HS-5 (cell line): ENCODE measurements around the gene QSER1.
"Not testable (repeated sequence)": the region's sequence is repeated elsewhere in the genome, so short reads cannot be mapped to it uniquely, and the experiment has no call there.

Experiments used
- DNase-seq: peaks from one replicate; pipeline ENCODE4 v3.0.0-alpha.2; 2012; ENCODE audit warnings: low read depth

QSER1 gene

DNA sequence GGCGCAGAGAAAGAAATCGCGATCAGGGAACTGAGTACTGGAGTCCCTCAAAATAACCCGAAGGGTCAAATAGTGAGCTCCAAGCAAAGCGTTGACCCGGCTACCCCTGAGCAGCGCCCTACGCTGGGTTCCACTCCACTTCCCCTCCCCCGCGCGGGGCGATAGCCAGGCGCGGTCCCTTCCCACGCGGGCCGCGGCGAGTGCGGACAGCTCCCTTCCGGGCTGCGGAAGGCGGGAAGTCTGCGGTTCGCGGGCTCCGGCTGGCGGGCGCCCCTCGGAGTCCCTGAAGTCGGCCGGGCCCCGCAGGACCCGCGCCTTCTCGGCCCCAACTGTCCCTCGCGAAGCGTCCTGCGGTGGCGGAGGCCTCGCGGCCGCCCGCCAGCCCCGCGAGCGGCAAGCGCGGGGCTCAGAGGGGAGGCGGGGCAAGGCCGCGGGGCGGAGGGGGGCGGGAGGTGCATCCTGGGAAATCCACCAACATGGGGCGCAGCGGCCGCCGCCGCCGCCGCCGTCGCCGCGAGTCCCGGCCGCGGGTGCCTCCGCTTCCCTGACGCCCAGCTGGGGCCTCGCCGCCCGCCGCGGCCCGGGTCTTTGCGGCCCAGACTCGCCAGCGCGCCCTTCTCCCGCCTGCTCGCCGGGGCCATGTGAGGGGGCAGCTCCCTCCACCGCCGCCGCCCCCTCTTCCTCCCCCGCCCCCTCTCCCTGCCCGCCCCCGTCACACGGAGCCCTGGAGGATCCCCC lies at the start of gene QSER1:
TSS of gene QSER1 (plus strand) at position 457 of the 738 bp plus-strand sequence. CDS start 315 bp downstream, outside the sequence.
- DNase-seq, result no peak

DNA sequence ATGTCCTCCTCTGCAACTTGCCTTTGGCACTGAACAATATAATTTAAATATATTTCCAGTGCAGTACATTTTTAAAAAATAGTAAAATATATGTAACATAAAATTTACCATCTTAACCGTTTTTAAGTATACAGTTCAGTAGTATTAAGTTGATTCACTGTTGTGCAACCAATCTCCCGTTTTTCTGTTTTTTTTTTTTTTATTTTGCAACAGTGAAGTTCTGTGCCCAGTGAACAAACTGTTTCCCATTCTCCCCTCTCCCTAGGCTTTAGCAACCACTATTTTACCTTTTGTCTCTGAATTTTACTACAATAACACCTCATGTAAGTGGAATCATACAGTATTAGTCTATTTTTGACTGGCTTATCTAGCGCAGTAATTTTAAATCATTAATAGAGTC lies 49.1 kb upstream of the QSER1 start:
- DNase-seq, result no peak

DNA sequence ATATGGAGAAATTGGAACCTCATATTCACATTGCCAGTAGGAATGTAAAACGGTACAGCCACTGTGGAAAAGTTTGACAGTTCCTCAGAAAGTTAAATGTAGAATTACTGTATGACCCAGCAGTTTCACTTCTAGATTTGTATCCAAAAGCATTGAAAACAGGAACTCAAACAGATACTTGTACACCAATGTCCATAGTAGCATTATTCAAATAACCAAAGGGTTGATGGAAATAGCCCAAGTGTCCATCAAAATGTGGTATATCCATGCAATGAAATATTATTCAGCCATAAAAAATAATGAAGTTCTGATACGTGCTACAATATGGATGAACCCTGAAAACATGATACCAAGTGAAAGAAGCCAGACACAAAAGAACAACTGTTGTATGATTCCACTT lies 45.1 kb upstream of the QSER1 start:
- DNase-seq, result no peak

DNA sequence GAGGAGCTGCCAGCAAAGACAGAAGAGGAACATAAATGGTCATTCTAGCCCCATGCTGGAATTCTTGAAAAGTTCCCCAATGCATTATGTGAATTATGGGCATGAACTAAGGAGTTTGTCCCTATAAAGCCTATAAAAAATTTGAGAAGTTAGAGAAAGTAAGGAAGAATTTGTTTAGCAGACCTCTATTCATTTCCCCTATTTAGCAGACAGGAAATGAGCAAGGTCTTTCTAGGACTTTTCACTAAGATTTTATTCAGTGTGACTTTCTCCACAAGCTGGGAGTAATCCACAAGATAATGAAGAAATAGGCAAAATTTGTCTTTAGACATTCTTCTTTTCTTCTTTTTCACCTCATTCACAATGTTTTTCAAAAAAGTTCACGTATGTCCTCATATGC lies 42.9 kb upstream of the QSER1 start:
- no peak for DNase-seq

- DNase-seq, result no peak
These were observed 41.4 kb upstream of the QSER1 start for GRCh38 chr11:32851251-32851650.

DNA sequence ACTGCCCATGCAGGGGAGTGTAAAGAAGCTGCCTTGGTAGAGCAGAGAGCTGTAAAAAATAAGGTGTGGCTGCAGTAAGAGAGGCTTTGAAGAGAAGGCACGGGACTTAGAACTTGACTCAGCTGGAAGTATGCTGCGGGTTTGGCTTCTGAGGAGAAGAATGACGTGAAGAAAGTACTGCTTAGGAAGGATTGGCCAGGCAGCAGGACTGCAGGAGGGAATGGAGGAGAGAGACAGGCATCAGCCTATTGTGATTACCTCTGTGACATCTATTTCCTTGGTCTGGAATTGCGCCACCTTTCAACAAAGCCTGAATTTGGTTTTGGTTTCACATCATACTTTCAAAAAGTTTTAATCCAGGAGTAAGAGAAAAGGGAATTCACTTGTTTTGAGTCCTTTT lies 40.4 kb upstream of the QSER1 start:
- DNase-seq, result peak; percentile 10

- DNase-seq, result no peak
These were observed 37.0 kb upstream of the QSER1 start for GRCh38 chr11:32855601-32856000.

GRCh38 chr11:32858731-32859130 lies 33.9 kb upstream of the QSER1 start:
- DNase-seq, result no peak

DNA sequence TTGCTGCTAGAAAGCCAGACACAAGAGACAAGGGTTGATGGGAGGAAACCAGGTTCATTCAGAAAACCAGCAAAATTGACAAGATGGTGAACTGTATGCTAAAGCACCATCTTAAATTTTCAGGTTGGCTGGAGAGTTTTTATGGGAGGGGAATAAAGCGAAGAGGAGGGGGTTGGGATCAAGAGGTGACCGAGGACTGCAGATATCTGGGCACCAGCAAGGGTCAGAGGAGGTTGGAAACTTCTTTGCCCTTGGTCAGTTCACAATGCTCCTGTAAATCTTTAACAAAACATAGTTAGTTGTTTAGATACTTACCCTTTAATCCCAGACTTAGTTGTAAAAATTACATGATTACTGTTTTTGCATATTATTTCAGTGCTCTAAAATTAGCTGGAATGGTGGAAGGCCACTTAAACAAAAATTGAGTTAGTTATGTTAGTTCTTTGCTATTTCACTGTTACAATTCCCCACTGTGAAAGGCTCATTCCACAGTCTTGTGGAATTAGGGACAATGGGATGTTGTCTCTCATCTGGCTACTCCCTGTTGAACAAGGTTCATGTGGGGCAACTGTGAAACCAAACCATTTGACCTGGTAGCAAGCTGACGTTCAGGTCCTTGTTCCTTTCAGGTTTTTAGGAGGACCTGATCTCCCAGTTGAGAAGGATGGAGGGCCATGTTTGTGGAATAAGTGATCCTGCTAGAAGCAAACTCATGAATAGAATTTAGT lies 30.6 kb upstream of the QSER1 start:
- no peak for DNase-seq

DNA sequence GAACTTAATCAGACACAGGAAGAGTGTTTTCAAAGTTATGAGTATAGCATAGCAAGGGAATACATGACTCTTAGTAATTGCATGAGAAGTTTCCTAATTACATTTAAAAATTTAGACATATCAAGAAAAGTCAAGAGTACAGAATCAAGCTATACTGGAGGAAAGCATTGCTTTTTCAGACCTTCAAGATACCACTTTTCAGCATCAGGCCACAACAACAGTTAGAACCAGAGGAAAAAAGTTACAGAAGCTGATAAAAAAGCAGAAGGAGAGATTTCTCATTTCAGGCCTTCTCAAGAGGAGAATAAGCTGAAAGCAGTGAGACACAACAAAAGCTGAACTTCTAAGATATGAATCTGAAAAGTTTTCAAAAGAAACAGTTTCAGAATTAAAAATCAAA lies 28.1 kb upstream of the QSER1 start:
- DNase-seq, result no peak

- not testable (repeated sequence) for DNase-seq
These were observed 23.9 kb upstream of the QSER1 start for GRCh38 chr11:32868752-32869151.

DNA sequence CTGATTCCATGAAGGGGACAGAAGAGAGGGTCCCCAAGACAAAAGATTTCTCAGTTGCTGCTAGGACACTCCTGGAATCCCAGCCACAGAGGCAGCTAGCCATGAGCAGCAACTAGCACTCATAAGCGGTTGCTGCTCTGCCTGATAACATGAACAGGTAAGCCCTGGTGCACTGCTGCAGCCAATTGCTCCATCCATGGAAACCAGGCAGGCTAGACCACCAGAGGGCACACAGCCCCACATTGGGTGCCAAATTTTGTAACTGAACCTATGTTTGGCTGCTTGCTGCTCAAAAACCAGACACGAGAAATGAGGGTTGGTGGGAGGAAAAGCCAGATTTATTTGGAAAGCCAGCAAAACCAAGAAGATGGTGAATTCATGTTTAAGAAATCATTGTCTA lies 21.9 kb upstream of the QSER1 start:
- no peak for DNase-seq

DNA sequence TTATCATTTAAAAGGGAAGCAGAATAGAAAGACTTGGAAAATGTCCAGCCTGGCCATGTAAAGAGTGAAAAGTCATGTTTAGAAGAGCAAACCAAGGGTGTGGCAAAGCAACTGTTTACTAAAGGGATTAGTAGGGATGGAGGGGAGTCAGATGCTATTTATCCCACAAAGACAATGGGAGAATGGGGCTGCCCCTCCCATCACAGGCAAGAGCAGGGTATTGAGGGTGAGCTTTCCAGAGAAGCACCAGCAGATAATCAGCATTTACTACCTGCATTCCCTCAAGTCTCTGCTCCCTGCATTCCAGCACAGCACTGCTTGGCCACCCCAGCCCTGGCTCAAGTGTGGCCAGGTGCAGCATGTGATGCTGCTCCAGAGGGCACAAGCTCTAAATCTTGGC lies 18.5 kb upstream of the QSER1 start:
- DNase-seq, result no peak

GRCh38 chr11:32881286-32881685 lies 11.3 kb upstream of the QSER1 start:
- DNase-seq, result no peak

- no peak for DNase-seq
These were observed 9.2 kb upstream of the QSER1 start for GRCh38 chr11:32883421-32883820.

DNA sequence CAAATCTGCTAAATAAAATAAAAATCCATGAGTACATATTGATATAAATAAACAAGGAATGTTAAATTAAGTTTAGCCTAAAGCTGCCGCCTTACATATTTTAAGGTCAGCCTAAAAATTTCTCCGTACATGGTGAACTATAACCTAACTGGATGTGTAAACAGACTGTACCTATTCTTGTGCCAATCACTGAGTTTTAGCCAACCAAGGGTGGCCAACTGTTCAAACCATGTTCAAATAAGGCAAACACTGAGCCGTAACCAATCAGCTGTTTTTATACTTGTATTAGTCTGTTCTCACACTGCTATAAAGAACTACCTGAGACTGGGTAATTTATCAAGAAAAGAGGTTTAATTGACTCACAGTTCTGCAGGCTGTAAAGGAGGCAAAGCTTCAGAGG lies 8.6 kb upstream of the QSER1 start:
- DNase-seq, result no peak

- no peak for DNase-seq
These were observed 7.7 kb upstream of the QSER1 start for GRCh38 chr11:32884770-32885384.

DNA sequence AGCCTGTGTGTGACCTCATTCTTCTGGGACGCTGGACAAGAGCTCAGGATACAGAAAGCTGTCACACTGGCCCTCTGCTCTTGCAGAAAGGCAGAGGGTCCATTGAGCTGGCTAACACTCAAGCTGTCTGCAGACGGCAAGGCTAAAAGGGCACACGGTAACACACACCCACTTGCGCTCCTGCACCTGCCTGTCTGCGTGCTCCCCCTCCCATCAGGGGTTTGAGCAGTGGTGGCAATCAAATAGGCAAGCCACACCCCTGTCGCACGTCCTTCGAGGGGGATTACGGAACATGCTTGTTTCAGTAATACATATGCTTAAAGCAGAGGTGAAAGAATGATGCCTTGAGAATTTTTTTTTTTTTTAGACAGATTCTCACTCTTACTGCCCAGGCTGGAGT lies 7.1 kb upstream of the QSER1 start:
- no peak for DNase-seq

DNA sequence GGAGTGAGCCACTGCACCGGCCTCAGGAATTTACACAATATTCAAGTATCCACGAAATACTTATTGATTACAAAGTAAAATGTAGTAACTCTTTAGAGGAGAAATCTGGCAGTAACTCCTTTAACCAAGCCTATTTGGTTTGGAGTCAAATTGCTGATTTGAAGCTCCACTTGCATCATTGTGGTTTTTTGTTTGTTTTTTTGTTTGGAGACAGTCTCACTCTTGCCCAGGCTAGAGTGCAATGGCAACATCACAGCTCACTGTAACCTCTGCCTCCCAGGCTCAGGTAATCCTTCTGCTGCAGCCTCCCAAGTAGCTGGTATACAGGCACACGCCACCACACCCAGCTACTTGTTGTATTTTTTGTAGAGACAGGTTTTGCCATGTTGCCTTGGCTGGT lies 6.4 kb upstream of the QSER1 start:
- DNase-seq, result no peak

GRCh38 chr11:32887707-32888383 lies 4.8 kb upstream of the QSER1 start:
- DNase-seq, result not testable (repeated sequence)

GRCh38 chr11:32888384-32888710 lies 4.3 kb upstream of the QSER1 start:
- DNase-seq, result not testable (repeated sequence)

DNA sequence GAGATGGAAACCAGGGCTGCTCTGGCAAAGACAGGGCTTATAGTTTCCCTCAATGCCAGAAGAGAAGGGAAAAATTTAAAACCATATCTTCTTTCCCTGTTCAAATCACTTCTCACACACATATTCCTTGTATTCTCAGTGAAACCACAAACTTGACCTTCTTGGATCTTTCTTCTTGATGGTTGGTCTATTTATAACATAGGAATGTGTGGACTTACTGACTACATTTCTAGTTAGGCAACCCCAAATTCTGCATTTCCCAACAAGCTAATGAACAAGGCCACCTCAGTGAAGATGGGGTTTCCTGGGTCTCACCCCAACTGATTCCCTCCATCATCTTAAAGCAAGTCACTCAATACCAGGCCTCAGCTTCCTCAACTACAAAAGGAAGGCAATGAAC lies 3.8 kb upstream of the QSER1 start:
- DNase-seq, result no peak
